NCI-H2227 (cell line): ENCODE measurements around the gene EPN2.
A peak's percentile ranks its signal among the peaks of the same experiment; 100 is the strongest.
"Not testable (repeated sequence)": the region's sequence is repeated elsewhere in the genome, so short reads cannot be mapped to it uniquely, and the experiment has no call there.

ENCODE experiments used
- DNase-seq: peaks from one replicate; lab custom pipeline; 2025; ENCODE audit not compliant: unreplicated experiment; lab: John Stamatoyannopoulos, UW

EPN2 gene

DNA sequence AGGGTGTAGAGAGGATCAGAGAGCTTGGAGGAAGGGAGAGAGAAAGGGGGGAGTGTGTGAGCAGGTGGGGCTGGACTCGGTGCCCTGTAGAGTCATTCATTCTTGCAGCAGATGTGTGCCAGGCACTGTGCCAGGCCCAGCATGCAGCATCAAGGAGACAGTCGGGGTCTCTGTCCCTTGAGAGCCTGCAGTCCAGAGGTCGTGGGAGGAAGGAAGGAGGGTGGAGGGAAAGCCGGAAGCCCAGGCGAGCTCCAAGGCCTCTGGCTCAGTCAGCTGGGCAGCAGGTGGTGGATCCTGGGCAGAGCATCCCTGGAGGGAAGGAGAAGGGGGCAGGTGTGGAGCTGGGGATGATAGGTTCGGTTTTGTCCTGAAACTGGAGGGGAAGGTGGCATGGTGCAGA, 27.5 kb downstream of the EPN2 start:
- no peak for DNase-seq

GRCh38 chr17:19265755-19266154, 28.6 kb downstream of the EPN2 start:
- no peak for DNase-seq

DNA sequence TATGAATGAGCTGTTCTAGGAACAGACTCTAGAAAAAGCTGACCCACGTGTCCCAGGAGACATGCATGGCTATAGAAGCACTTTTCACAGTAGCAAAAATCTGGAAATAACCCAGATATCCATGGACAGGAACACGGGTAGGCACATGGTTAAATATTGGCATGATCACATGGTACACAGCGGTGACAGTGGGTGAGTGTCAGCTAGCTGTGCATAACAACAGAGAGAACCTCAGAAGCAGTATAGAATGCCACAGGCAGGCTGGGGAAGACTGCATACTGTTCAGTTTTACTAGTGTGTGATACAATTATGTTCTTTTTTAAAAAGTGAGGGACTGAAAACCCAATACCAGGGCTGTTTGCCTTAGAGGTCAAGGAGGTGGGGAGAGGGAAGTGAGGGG, 31.4 kb downstream of the EPN2 start:
- DNase-seq = no peak

GRCh38 chr17:19269106-19269505, 31.9 kb downstream of the EPN2 start:
- no peak for DNase-seq

GRCh38 chr17:19269641-19270040, 32.5 kb downstream of the EPN2 start:
- no peak for DNase-seq

GRCh38 chr17:19270347-19270703, 33.2 kb downstream of the EPN2 start:
- DNase-seq = no peak

DNA sequence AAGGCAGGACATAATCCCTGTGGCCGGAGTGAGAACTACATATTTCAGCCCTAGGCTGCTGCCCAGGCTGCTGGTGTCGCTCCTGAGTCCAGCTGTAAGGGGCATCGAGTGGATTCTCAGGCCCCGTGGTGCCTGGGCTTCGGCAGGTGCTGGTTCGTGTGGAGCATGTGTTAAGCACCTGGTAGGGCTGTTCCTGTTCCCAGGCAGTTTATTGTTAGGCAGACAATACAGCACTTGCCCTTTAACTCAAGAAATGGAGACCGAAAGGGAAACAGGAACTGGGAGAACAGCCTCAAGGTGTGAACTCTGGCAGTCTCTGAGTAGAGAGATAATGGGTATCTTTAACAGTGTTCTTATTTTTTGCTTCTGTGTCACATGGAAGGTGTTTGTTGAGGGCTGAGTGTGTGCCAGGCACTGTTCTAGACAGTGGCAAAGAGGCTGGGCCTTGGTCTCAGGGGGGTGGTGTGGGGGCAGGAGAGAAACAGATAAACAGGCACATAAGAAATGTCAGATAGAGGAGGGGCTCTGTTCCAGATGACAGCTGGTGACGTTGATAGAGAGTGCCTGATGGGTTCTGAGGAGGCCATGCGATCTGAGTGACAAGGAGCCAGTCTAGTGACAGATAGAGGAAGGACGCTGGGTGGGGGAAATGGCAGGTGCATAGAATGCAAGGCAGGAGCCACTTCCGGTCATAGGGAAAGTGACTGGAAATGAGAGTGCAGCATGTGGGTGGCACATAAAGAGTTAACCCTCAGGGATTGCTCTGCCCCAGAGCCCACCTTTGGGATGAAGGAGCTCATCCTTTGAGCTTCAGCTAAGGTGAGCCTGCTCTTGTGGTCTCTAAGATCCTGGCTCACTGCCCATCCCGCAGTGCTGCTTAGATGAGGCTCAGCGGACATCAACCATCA, 33.8 kb downstream of the EPN2 start:
- DNase-seq = no peak

- DNase-seq = no peak
Observed at GRCh38 chr17:19271780-19272357, 34.7 kb downstream of the EPN2 start.

DNA sequence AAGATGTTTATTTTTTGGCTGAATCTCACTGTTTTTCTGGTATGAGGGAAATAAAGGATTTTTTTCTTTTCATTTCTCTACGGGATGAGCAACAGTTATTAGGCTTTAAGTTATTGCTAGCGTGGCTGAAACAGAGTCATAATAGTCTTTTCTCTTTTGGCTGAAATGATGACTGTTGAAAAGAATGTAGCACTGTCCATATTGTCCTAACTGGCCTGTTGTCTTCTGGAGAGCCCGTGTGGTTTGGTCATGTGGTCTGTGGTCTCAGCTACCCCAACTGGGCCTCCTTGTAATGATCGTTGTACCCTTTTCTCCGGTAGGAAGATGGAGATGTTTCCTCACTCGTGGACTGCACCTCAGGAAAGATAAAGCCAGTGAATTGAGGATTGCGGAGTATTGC, 36.6 kb downstream of the EPN2 start:
- DNase-seq = no peak

- no peak for DNase-seq
Observed at GRCh38 chr17:19274893-19275292, 37.7 kb downstream of the EPN2 start.

- DNase-seq = no peak
Observed at GRCh38 chr17:19275457-19276127, 38.4 kb downstream of the EPN2 start.

- DNase-seq = not testable (repeated sequence)
Observed at GRCh38 chr17:19278284-19278683, 41.1 kb downstream of the EPN2 start.

DNA sequence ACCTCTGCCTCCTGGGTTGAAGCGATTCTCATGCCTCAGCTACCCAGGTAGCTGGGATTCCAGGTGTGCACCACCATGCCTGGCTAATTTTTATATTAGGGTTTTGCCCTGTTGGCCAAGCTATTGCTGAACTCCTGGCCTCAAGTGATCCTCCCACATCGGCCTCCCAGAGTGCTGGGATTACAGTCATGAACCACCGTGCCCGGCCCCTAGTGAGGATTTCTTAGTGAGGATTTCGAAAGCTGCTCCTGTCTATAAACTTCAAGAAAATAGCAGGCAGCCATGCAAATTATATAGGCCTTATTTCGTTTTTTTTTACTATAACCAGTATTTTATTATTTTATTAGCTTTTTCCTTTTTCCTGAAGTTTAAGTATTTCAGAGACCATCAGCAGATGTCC, 41.6 kb downstream of the EPN2 start:
- no peak for DNase-seq

GRCh38 chr17:19281161-19281560, 44.0 kb downstream of the EPN2 start:
- DNase-seq = no peak

DNA sequence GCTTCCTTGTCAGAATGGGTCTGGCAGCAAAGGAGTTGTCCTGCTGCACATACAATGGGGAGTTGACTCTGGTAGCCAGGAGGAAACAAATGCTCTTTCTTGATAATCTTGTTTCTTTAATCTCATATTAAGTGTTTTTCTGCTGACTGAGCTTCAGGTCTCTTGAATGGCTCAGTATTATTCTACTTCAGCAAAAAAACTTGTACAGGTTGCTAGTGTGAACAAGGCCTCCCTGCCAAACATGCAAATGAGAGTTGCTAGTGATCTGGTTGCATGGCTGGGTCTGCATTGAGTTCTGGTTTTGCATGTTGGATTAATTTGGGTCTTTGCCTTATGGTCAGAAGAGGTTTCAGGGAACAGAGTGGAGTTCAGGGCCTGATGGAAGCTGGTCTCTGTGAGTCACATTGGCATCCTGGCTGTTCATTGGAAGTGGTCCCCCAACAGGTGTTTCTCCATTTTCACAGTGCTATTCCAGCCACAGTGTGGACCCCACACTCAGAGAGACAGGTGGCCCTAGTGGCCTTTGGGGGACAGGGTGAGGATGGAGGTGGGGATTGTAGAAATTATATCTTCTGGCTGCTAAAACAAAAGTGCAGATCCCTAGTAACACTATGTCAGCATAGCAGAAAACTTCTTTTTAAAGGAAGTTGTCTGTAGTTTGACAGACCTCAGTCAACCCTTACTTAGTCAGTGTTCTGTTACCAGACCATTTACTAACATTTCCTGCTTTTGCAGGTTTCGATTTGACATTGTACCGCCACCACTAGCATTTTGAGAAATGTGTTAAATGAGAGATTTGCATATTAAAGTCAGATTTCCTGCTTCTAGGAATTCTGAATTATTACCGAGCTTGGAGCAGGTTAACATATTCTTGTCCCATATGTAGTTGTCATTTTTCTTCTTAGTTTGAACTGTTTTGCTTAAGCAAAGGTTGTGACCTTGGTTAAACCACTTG, 47.1 kb downstream of the EPN2 start:
- DNase-seq = no peak

- peak; percentile 5 for DNase-seq
Observed at GRCh38 chr17:19285213-19285900, 48.2 kb downstream of the EPN2 start.

GRCh38 chr17:19286751-19287341, 49.7 kb downstream of the EPN2 start:
- no peak for DNase-seq

GRCh38 chr17:19287651-19288050, 50.5 kb downstream of the EPN2 start:
- no peak for DNase-seq

- no peak for DNase-seq
Observed at GRCh38 chr17:19288453-19288852, 51.3 kb downstream of the EPN2 start.

GRCh38 chr17:19290066-19290705, 53.0 kb downstream of the EPN2 start:
- no peak for DNase-seq
